HFF-Myc (cell line): Measurements from ENCODE around the gene ELOA.
"Not testable (repeated sequence)": the region's sequence is repeated elsewhere in the genome, so short reads cannot be mapped to it uniquely, and the experiment has no call there.

ENCODE experiments used
- DNase-seq: peaks from one replicate; pipeline ENCODE4 v3.0.0-alpha.2; 2011; ENCODE audit warnings: low read depth; ENCODE audit errors: extremely low read depth
- H3K4me3 ChIP-seq: replicated peaks from 2 replicates; pipeline ENCODE4 v1.5.1; 2011; ENCODE audit warnings: low read depth, mild to moderate bottlenecking, control low read depth, low read length
- CTCF ChIP-seq: IDR thresholded peaks from 2 replicates; pipeline ENCODE4 v1.5.1; 2012; ENCODE audit warnings: mild to moderate bottlenecking, low read depth, low read length, control low read depth; ENCODE audit errors: missing control alignments

The ELOA gene

GRCh38 chr1:23793018-23793781 is 49.9 kb downstream of the ELOA start:
- peak overlapping the region; percentile 97 for H3K4me3 ChIP-seq
- no peak for DNase-seq
- no peak for TF ChIP-seq CTCF

- H3K4me3 ChIP-seq, result no peak overlapping the region
- DNase-seq, result no peak
These were observed 50.8 kb downstream of the ELOA start for GRCh38 chr1:23793861-23794731.

GRCh38 chr1:23794732-23795182 is 51.5 kb downstream of the ELOA start:
- DNase-seq, H3K4me3 ChIP-seq: not testable (repeated sequence)

More at GRCh38 chr1:23793861-23794731, 50.8 kb downstream of the ELOA start:
- no peak for TF ChIP-seq CTCF

- H3K4me3 ChIP-seq, result no peak overlapping the region
- no peak for DNase-seq
- no peak for TF ChIP-seq CTCF
These were observed 52.6 kb downstream of the ELOA start for GRCh38 chr1:23795676-23796465.

GRCh38 chr1:23796466-23797271 is 53.4 kb downstream of the ELOA start:
- no peak for TF ChIP-seq CTCF

GRCh38 chr1:23797478-23798448 is 54.5 kb downstream of the ELOA start:
- no peak overlapping the region for H3K4me3 ChIP-seq
- TF ChIP-seq CTCF, result no peak
- no peak for DNase-seq

More at GRCh38 chr1:23796466-23797271, 53.4 kb downstream of the ELOA start:
- DNase-seq, result no peak
- H3K4me3 ChIP-seq, result no peak overlapping the region
